ENCODE measurements around the gene SALL1. TPM values are rescaled to one million over a fixed set of nuclear protein-coding genes. Genes with fewer than 3 reads are reported as not detected.

Gene SALL1
- total RNA-seq, 1 donor from 2014 or later: 4.4 TPM

DNA sequence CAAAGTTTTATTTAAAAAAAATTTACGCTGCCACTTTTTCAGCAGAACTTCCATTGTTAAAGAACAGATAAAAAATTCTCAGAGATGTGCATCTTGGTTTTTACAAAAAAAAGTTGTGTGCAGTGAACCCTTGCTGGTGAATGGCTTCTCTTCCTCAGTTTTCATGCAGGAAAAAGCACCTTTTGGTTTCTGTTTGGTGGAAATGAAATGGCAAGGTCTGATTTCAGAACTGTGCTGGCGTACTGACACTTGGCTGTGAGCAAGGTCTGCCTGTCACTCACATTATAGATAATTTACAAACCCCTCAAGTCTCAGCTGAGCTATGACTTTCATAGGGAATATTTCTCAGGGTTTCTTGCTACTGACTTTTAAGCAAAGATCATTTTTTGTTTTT is 5.7 kb upstream of the SALL1 start:
- DNase-seq: no peak

DNA sequence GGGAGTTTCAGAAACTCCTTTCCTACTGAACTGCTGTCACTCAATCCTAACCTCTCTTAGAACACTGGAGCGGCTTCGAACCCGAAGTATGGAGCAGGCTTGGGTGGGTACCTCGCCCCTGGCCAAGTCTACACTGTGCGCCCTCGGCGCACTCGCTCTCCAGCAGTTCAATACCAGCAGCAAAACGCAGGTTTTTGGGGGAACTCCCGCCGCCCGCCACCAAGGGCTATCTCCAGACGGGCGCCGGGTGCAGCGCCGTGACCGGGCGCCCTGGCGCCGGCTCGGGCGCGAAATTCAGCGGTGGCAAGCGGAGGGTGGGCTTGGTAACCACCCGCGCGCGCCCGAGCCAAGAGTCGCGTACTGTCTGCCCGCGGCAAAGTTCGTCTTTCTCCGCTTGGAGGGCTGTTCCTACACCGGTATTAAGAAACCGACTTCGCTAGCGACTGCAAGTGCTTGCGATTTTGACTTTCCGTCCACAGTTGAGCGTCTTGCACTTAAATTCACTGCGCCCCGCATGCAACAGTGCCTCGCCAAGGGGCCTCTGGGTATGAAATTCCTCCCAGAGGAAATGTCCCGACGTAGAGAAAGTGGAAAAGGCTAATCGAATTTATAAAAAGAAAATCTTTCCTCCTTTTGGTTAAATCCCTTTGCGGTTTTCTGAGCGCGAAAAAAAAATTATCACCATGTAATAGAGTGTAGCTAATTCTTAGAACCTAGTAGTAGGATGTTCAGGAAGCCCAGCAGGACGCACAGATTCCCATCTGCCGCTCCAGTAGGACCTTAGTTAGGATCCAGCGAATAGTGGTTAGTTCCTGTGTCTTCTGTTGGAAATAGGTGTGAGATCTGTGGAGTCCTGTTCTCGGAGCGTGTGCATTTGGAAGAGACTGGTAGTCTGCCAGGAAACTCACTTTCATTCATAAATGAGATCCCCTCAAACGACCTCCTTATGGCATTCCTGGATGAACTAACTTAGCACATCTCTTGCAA is 5.0 kb upstream of the SALL1 start:
- no peak for DNase-seq

GRCh38 chr16:51155199-51155607 is 4.1 kb upstream of the SALL1 start:
- no peak for DNase-seq

DNA sequence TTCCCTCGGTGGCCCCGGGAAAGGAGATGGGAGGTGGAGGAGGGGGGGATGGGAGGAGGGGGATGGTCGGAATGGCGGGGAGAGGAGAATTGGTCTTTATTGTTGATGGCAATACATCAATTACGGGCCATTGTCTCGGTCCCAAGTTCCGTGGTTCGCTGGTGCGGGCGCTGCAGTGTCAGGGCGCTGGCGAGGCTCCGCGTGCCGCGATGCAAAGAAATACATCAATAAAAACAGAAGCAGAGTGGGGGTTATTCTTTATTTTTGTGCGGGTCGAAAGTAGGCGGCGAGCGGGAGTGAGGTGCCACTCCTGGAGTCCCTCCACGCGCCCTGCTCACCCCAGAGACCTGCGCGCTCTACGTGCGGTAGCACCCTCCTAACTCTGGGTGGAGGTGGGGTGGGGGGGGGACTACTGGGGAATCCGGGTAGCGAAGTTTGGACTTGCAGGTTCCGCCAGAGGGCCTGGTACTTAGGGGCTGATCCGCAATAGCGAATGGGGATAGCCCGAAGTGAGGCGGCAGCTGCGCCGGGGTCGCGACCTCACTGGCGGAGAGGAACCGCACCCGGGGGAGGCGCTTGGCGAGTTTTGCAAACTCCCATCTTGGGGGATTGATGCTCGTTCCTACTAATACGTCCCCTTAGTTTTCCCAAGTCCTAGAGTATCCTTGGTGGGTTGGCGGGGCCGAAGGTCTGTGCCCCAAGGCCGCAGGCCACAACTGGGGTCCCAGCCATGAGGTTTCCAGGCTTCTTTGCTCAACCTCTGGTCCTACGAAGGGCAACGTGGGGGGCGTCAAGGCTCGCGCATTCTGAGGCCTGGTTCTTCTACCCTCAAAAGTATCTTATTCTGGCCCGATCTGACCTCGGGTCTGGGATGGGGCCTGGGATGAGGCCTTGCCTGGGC is 3.5 kb upstream of the SALL1 start:
- DNase-seq: no peak

GRCh38 chr16:51153577-51154031 is 2.5 kb upstream of the SALL1 start:
- no peak for DNase-seq

- DNase-seq: no peak
Observed at GRCh38 chr16:51152691-51153576, 1.9 kb upstream of the SALL1 start.

GRCh38 chr16:51151961-51152663 is 1.0 kb upstream of the SALL1 start:
- peak; percentile 83 for DNase-seq

DNA sequence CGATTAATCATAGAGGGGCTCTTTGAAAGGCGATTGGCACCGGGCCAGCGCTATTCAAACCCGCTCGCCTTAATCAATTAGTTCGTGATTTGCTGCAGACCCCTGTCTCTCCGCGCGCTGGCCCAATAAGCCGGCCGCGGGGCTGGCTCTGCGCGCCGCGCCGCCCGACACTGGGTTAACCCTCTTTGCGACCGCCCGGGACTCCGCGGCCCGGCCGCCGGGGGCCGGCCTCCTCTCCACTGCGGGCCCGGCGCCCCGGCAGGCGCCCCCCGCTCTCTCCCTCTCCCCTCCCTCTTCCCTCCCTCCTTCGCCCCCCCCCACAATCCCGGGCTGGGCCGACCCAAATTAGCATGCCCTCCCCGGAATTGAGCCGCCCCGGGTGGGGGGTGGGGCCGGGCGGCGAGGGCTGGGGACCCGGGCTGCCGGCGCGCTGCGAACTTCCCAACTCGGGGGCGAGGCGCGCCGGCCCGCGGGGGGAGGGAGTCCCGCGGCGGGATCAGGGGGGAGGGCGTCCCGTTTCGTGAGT is 428 bp upstream of the SALL1 start:
- peak; percentile 90 for DNase-seq

DNA sequence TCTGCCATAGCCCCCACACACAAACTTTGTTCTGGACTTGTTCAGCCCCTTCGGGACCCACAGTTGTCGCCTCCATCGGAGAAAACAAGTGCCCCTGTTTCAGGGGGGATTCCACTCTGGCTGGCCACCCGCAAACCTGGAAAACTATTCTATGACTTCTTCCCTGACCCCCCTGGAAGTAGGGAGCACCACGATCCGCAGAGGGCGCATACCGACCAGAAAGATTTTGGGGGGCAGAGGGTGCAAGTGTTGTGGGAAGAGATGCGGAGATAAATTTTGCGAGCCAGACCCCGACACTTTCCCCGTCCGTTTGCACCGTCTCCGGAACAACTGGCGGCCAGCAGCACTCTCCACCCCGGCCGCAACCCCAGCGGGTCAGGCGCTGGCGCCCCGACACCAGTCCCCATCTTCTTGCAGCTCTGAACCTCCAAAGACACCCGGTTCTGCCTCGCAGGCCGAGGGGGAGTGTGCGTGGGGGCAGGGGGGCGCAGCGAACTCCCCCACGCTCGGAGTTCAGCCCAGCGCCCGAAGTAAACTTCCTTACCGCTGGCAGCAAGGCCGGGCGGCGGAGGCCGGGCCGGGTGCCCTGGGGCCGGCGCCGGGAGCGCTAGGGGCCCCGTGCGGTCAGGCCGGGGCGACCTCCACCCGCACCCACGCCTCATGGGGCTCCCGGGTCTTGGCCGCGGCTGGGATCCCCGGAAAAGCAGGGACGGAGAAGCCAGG is 744 bp downstream of the SALL1 start:
- DNase-seq: no peak

DNA sequence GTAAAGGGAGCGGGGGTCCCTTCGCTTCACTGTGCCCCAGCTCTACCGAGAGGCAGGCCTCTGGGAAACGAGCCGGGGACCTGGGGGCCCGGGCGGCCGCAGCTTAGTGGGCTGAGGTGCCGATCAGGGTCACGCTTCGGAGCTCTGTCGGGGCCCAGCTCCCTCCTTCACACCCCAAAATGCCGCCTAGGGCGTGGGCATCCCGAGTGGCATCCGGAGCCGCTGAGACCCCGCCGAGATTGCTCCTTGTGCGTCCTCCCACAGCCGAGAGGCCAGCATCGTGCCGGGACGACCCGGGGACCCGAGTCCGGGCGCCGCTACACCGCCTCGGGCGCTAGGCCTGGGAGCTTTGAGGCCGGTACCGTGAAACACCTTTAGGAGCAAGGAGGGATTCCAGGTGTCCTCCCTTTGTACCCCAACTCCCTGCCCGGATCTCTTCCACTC is 1.3 kb downstream of the SALL1 start:
- DNase-seq: no peak

GRCh38 chr16:51149251-51149661 is 1.8 kb downstream of the SALL1 start:
- no peak for DNase-seq

GRCh38 chr16:51148678-51149228 is 2.3 kb downstream of the SALL1 start:
- no peak for DNase-seq

GRCh38 chr16:51147776-51148677 is 3.0 kb downstream of the SALL1 start:
- DNase-seq: no peak

DNA sequence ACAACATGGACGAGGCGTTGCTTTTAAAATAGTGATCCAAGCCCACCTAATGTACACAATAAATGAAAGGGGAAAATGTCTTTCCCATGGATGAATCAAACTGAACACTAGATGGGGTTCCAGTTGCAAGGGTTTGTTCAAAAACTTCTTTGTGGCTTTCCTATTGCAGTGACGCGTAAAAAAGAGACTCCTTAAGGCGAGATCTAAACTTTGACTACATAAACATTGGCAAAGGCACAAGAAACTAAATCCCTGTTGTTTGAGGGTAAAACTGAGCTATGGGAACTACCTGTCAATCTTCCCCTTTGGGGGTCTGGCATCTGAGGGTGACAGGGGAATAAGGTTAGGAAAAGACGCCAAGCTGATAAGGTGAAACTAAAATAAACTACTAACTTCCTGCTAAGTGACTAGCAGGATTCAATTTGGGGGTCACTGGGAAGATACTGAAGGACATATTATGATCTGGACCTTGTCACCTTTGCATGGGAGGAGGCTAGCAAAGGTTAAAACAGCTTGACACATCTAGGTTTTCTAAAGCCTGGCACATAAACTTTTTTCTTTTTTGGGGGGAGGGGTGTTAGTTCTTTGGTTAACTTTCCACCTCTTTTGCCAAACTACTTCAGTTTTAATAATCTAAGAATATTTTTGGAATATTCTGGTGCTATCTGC is 4.7 kb downstream of the SALL1 start:
- no peak for DNase-seq

DNA sequence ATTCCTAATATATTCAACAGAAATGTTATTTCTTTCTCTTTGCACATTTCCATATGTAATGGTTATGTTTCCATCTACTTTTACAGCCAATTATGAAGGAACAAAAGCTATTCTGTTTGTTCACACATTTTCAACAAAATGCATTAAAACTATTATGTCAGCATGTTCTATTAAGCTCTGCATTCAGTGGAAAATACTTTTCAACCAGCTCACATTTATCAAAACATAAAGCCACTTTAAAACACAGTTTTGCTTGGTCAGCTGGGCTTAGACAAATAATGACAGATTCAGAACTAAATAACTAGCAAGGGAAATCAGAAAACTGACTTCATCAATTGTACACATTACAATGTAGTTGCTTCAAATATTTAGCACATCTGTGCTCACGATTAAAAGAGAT is 6.9 kb downstream of the SALL1 start:
- DNase-seq: no peak

DNA sequence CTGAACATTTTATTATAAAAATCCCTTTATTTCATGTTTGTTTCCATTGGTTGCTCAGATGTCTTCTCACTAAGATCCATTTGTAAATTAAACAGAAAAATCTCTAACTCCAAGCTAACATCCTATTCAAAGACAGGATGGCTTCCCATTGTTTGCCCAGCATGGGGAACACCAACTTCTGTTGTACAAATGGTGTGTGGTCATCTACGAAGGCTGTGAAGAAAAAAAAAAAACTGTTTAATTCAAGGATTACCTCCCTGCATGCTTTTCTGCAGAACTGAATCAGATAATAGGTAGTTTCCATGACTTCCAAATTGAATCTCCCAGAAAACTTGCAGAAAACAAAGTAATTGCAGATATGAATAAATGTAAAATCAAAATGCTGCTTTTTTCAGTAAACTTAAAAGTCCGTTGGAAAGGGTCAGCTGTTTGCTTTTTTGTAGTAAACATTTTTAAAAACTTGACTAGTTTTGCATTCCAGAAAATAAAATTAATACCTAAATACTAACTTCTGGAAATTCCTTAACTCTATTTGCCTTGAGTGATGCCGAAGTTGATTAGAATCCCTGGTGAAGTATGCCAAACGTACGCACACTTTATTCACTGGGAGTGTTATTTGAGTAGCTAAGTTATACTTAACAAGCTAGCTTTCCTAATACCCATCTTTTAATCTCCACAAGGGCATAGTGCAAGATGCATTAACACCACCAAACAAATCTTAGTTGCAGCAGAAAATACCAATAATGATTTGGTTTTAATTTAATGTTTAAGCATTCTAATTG is 7.7 kb downstream of the SALL1 start:
- DNase-seq: no peak

- no peak for DNase-seq
Observed at GRCh38 chr16:51141541-51141940, 9.5 kb downstream of the SALL1 start.
